OCI-LY1 (cell line): ENCODE measurements around the gene SOCS6.
"Not testable (repeated sequence)": the region's sequence is repeated elsewhere in the genome, so short reads cannot be mapped to it uniquely, and the experiment has no call there.

Experiments used
- H2AFZ ChIP-seq: fragments of 200-600 bp; sonication (generic), shearing (Covaris generic); 2 replicates; pipeline ENCODE4 v1.6.0; 2014; ENCODE audit warnings: antibody characterized with exemption, mild to moderate bottlenecking, low read length
- H3F3A ChIP-seq: fragments of 200-600 bp; sonication (generic), shearing (Covaris generic); 2 replicates; pipeline ENCODE4 v1.6.0; 2014; ENCODE audit warnings: mild to moderate bottlenecking, antibody characterized with exemption, low read length, moderate library complexity; ENCODE audit not compliant: insufficient read depth
- H3K27ac ChIP-seq: fragments of 200-600 bp; sonication (generic); 2 replicates; pipeline ENCODE4 v1.5.1; 2014; ENCODE audit warnings: low read length, mixed run types, mild to moderate bottlenecking, low read depth; ENCODE audit not compliant: poor library complexity, severe bottlenecking
- H3K27me3 ChIP-seq: fragments of 200-600 bp; sonication (generic); 2 replicates; pipeline ENCODE4 v1.6.0; 2014; ENCODE audit warnings: antibody characterized with exemption, mild to moderate bottlenecking, low read length, moderate library complexity; ENCODE audit not compliant: insufficient read depth
- H3K36me3 ChIP-seq: fragments of 200-600 bp; sonication (generic); 2 replicates; pipeline ENCODE4 v1.6.1; 2014; ENCODE audit warnings: mild to moderate bottlenecking, antibody characterized with exemption, low read length, moderate library complexity, mixed read lengths; ENCODE audit not compliant: insufficient read depth
- H3K4me1 ChIP-seq: fragments of 200-600 bp; sonication (generic); 2 replicates; pipeline ENCODE4 v1.5.1; 2014; ENCODE audit warnings: mild to moderate bottlenecking, low read length, moderate library complexity; ENCODE audit not compliant: insufficient read depth, severe bottlenecking
- H3K4me2 ChIP-seq: fragments of 200-600 bp; sonication (generic), shearing (Covaris generic); 2 replicates; pipeline ENCODE4 v1.6.1; 2014; ENCODE audit warnings: low read length
- H3K4me3 ChIP-seq: fragments of 200-600 bp; sonication (generic); 2 replicates; pipeline ENCODE4 v1.5.1; 2014; ENCODE audit warnings: low read length, low read depth, mild to moderate bottlenecking, mixed read lengths; ENCODE audit not compliant: poor library complexity, severe bottlenecking
- H3K79me2 ChIP-seq: fragments of 200-600 bp; shearing (Covaris generic); 2 replicates; pipeline ENCODE4 v1.6.1; 2016; ENCODE audit warnings: mixed run types, low read length, mixed read lengths; ENCODE audit not compliant: insufficient read depth
- H3K9ac ChIP-seq: fragments of 200-600 bp; sonication (generic), shearing (Covaris generic); 2 replicates; pipeline ENCODE4 v1.6.1; 2014; ENCODE audit warnings: mild to moderate bottlenecking, low read length, mixed read lengths
- H3K9me2 ChIP-seq: fragments of 200-600 bp; sonication (generic), shearing (Covaris generic); 2 replicates; pipeline ENCODE4 v1.6.1; 2014; ENCODE audit warnings: low read depth, mild to moderate bottlenecking, low read length, mixed read lengths
- H3K9me3 ChIP-seq: fragments of 200-600 bp; shearing (Covaris generic); 2 replicates; pipeline ENCODE4 v1.6.1; 2014; ENCODE audit warnings: low read length, mixed read lengths
- H4K20me1 ChIP-seq: fragments of 200-600 bp; sonication (generic), shearing (Covaris generic); 2 replicates; pipeline ENCODE4 v1.6.0; 2016; ENCODE audit warnings: mild to moderate bottlenecking, low read length; ENCODE audit not compliant: insufficient read depth
- CTCF ChIP-seq: fragments of 200-600 bp; sonication (generic), shearing (Covaris generic); IDR thresholded peaks from 2 replicates; pipeline ENCODE4 v1.5.1; 2017; ENCODE audit warnings: mild to moderate bottlenecking, antibody characterized with exemption, low read length, moderate library complexity, mixed read lengths
- EZH2 ChIP-seq: fragments of 200-600 bp; sonication (generic), shearing (Covaris generic); IDR thresholded peaks from 2 replicates; pipeline ENCODE4 v1.8.0; 2017; ENCODE audit warnings: borderline replicate concordance, mixed run types, mild to moderate bottlenecking, antibody characterized with exemption, low read length, moderate library complexity, mixed read lengths

SOCS6 gene

GRCh38 chr18:70355620-70356385 is 67.0 kb downstream of the SOCS6 start:
- H3K9me3 ChIP-seq, result no peaks in the 10 kb centered on the region
- H4K20me1 ChIP-seq, result no peaks in the 10 kb centered on the region
- no peak overlapping the region for H3K4me3 ChIP-seq
- no peak overlapping the region for H3K9ac ChIP-seq
- H3K79me2 ChIP-seq, result no peaks in the 10 kb centered on the region
- no peak overlapping the region for H2AFZ ChIP-seq
- H3K27me3 ChIP-seq, result no peaks in the 10 kb centered on the region
- H3K4me2 ChIP-seq, result no peak overlapping the region
- H3K36me3 ChIP-seq, result no peaks in the 10 kb centered on the region
- no peaks in the 10 kb centered on the region for H3K9me2 ChIP-seq
- H3F3A ChIP-seq, result no peaks in the 10 kb centered on the region
- H3K4me1 ChIP-seq, result no peaks in the 10 kb centered on the region
- no peak for TF ChIP-seq EZH2
- no peak for TF ChIP-seq CTCF
- H3K27ac ChIP-seq, result no peak overlapping the region

GRCh38 chr18:70358105-70358406 is 69.2 kb downstream of the SOCS6 start:
- not testable (repeated sequence) for H3K27ac ChIP-seq, H3K9me2 ChIP-seq, H3K9ac ChIP-seq, H3K79me2 ChIP-seq, H3F3A ChIP-seq, H3K27me3 ChIP-seq, H2AFZ ChIP-seq, H3K4me3 ChIP-seq, H3K9me3 ChIP-seq, H3K36me3 ChIP-seq, H3K4me2 ChIP-seq, H4K20me1 ChIP-seq, H3K4me1 ChIP-seq

- Histone ChIP-seq H3K4me1 (no peaks in the 10 kb centered on the region), H3K27ac (no peak overlapping the region), H3K9me2 (no peaks in the 10 kb centered on the region), H3K27me3 (no peaks in the 10 kb centered on the region), H3K36me3 (no peaks in the 10 kb centered on the region), H3K4me3 (no peak overlapping the region), H2AFZ (no peak overlapping the region), H3K4me2 (no peak overlapping the region), H3K9ac (no peak overlapping the region), H3F3A (no peaks in the 10 kb centered on the region), H3K9me3 (no peaks in the 10 kb centered on the region), H4K20me1 (no peaks in the 10 kb centered on the region), H3K79me2 (no peaks in the 10 kb centered on the region)
- TF ChIP-seq EZH2 (no peak), CTCF (no peak)
Measured at GRCh38 chr18:70359071-70359470, 70.2 kb downstream of the SOCS6 start.

GRCh38 chr18:70362258-70362657 is 73.4 kb downstream of the SOCS6 start:
- H3K4me1 ChIP-seq, result no peaks in the 10 kb centered on the region

More at GRCh38 chr18:70362258-70362657, 73.4 kb downstream of the SOCS6 start:
- Histone ChIP-seq H3K4me3 (no peak overlapping the region), H2AFZ (no peak overlapping the region), H3K36me3 (no peaks in the 10 kb centered on the region), H3K79me2 (no peaks in the 10 kb centered on the region), H3K27me3 (no peaks in the 10 kb centered on the region), H3K27ac (no peak overlapping the region), H3K9ac (no peak overlapping the region), H3K9me3 (no peaks in the 10 kb centered on the region), H3K9me2 (no peaks in the 10 kb centered on the region), H3F3A (no peaks in the 10 kb centered on the region), H4K20me1 (no peaks in the 10 kb centered on the region), H3K4me2 (no peak overlapping the region)
- TF ChIP-seq EZH2, result no peak
- no peak for TF ChIP-seq CTCF
